GM19455 (cell line): ENCODE results near the gene ZBTB7B.

Experiments
- ATAC-seq: cut with Tn5 transposase; IDR thresholded peaks from one replicate; pipeline ENCODE4 v1.9.1; 2021; ENCODE audit not compliant: unreplicated experiment

ZBTB7B gene

GRCh38 chr1:155034318-155035208 is 32.0 kb downstream of the ZBTB7B start:
- no peak for ATAC-seq

GRCh38 chr1:155035936-155036335 is 33.3 kb downstream of the ZBTB7B start:
- ATAC-seq: no peak

- no peak for ATAC-seq
Measured at GRCh38 chr1:155037043-155037442, 34.4 kb downstream of the ZBTB7B start.

- no peak for ATAC-seq
Measured at GRCh38 chr1:155037851-155038441, 35.3 kb downstream of the ZBTB7B start.

GRCh38 chr1:155038602-155039307 is 36.2 kb downstream of the ZBTB7B start:
- ATAC-seq: no peak

GRCh38 chr1:155039308-155039669 is 36.7 kb downstream of the ZBTB7B start:
- no peak for ATAC-seq

GRCh38 chr1:155040358-155041093 is 37.9 kb downstream of the ZBTB7B start:
- no peak for ATAC-seq

GRCh38 chr1:155042789-155043188 is 40.2 kb downstream of the ZBTB7B start:
- no peak for ATAC-seq

GRCh38 chr1:155043301-155043702 is 40.7 kb downstream of the ZBTB7B start:
- no peak for ATAC-seq

GRCh38 chr1:155043793-155044192 is 41.2 kb downstream of the ZBTB7B start:
- no peak for ATAC-seq

- no peak for ATAC-seq
Measured at GRCh38 chr1:155044365-155044764, 41.8 kb downstream of the ZBTB7B start.

- ATAC-seq: no peak
Measured at GRCh38 chr1:155044812-155045657, 42.4 kb downstream of the ZBTB7B start.

- no peak for ATAC-seq
Measured at GRCh38 chr1:155048449-155049334, 46.1 kb downstream of the ZBTB7B start.

- no peak for ATAC-seq
Measured at GRCh38 chr1:155049651-155050559, 47.3 kb downstream of the ZBTB7B start.

GRCh38 chr1:155050560-155051341 is 48.1 kb downstream of the ZBTB7B start, which contains the start of gene ADAM15:
TSS of gene ADAM15 (plus strand) at chr1:155051316. CDS start at chr1:155051387, 71 bp downstream.
- ATAC-seq: peak; percentile 61

- ATAC-seq: no peak
Measured at GRCh38 chr1:155051342-155051776, 48.8 kb downstream of the ZBTB7B start.

GRCh38 chr1:155051777-155052398 is 49.3 kb downstream of the ZBTB7B start:
- ATAC-seq: no peak
